Heart left ventricle (tissue), 16 donors: ENCODE measurements around the gene C14orf180. TPM values are rescaled to one million over a fixed set of nuclear protein-coding genes. Genes with fewer than 3 reads are reported as not detected.

Source experiments
- ATAC-seq, 4 donors: fragments of 200-7000 bp; cut with Tn5 transposase; one replicate each; pipeline ENCODE4 v1.9.1; 2020 to 2022; ENCODE audit warnings: moderate library complexity in 4 of 4, mild to moderate bottlenecking in 3 of 4, moderate number of reproducible peaks in 1 of 4
- DNase-seq, 5 donors: peaks; one replicate each; pipeline ENCODE4 v3.0.0-alpha.2; 2020
- H3K27ac ChIP-seq, 12 donors: fragments of 200-600 bp; sonication (generic) in 4 of 12; one replicate each; pipeline versions ENCODE4 v1.5.0 to v1.8.0; 2016 to 2022; ENCODE audit warnings: mild to moderate bottlenecking in 2 of 12
- H3K27me3 ChIP-seq, 9 donors: fragments of 200-600 bp; sonication (generic) in 2 of 9; one replicate each; pipeline versions ENCODE4 v1.5.1 to v1.8.0; 2016 to 2022; ENCODE audit warnings: mild to moderate bottlenecking in 3 of 9
- H3K36me3 ChIP-seq, 9 donors: fragments of 200-600 bp; sonication (generic) in 2 of 9; one replicate each; pipeline versions ENCODE4 v1.5.0 to v1.8.0; 2018 to 2022; ENCODE audit warnings: mild to moderate bottlenecking in 2 of 9
- H3K4me1 ChIP-seq, 12 donors: fragments of 200-600 bp; sonication (generic) in 4 of 12; one replicate each; pipeline versions ENCODE4 v1.5.0 to v1.8.0; 2016 to 2022; ENCODE audit warnings: mild to moderate bottlenecking in 3 of 12
- H3K4me3 ChIP-seq, 12 donors: fragments of 200-600 bp; sonication (generic) in 4 of 12; one replicate each; pipeline versions ENCODE4 v1.5.0 to v1.8.0; 2017 to 2022; ENCODE audit warnings: mild to moderate bottlenecking in 9 of 12, moderate library complexity in 4 of 12
- H3K9me3 ChIP-seq, 12 donors: fragments of 200-600 bp; sonication (generic) in 4 of 12; one replicate each; pipeline versions ENCODE4 v1.5.0 to v1.8.0; 2016 to 2022; ENCODE audit warnings: mild to moderate bottlenecking in 1 of 12
- POLR2A ChIP-seq, 2 donors: fragments of 450-650 bp; IDR thresholded peaks; one replicate each; pipeline ENCODE4 v1.6.1; 2017; ENCODE audit warnings: antibody characterized with exemption in 2 of 2, mild to moderate bottlenecking in 2 of 2, moderate library complexity in 2 of 2
- WGBS, 4 donors: extraction: QIAGEN DNeasy Blood & Tissue Kit in 2 of 4; methylation state at CpG; one replicate each; pipeline versions ENCODE4 v1.1.5 to v1.1.7; 2013 to 2018; 5-methylcytosine and 5-hydroxymethylcytosine counted together
- intact Hi-C, 10 donors: fragments of 100-400 bp; cut with DNase I; formaldehyde crosslinking; loops; one replicate each; pipeline versions ENCODE4 v1.11.1 to v1.14.2; 2022
- long read RNA-seq, 3 donors: library from polyadenylated mRNA; unstranded; transcript quantifications; one replicate each; pipeline ENCODE4 v2.0.0, GENCODE V29; 2020 to 2021
- polyA plus RNA-seq, 2 donors: library from polyadenylated mRNA; stranded (reverse); fragments of 200-250 nt; gene quantifications; one replicate each; pipeline ENCODE4 v1.2.3, GENCODE V29; 2013
- total RNA-seq, 9 donors: library from RNA; depleted of rRNA in 2 of 9; stranded (reverse); fragments of >200 nt in 2 of 9; fragmentation: NEBNext Ultra II Directional in 3 of 9; extraction: Animal tissue kit (Norgen Biotek cat#: 25700) in 3 of 9; gene quantifications; one replicate each; pipeline versions ENCODE4 v1.1.0 to v1.2.4, GENCODE V29; 2016 to 2023
- TF ChIP-seq, protein P1 (sequence below), 12 donors: fragments of 200-600 bp; sonication (generic) in 4 of 12; IDR thresholded peaks; one replicate each; pipeline versions ENCODE4 v1.5.0 to v1.8.0; 2018 to 2022; ENCODE audit warnings: antibody characterized with exemption in 12 of 12, mild to moderate bottlenecking in 5 of 12
- donor health status: ischemic (EF 13 %, LVEDD 7.1; RV severe dilation, severe dysfunction).
- donor health status: healthy with polysubstance abuse.
- donor health status: DM: no; HTN: yes; CAD: no.
- donor health status: DM: no; HTN: no; CAD: no.
- donor health status: ischemic (EF 25% LVEDD 6.9; RV normal size, moderate dysfunction).
- donor health status: ischemic (EF 25% LVEDD 5.7; RV mildly dilated, moderate dysfunction).
- donor health status: healthy.
- donor health status: DM: yes; HTN: yes; CAD: no.
- donor health status: ischemic (EF 35%, LVEDD 5.7; RV mildly dilated, moderate dysfunction).
- donor health status: nonischemic (EF 11% LVEDD 7.7; RV severe dilation, severe dysfunction).
- donor health status: DM: yes; HTN: yes; CAD: no.
- donor health status: PGD.
- donor health status: ischemic (EF 29% LVEDD 5.4; RV normal size, mild dysfunction).
- donor health status: nonischemic (EF 23%, LVEDD 6.1; RV moderate dilation, normal function).

C14orf180 gene
- total RNA-seq (100 to 1,000 TPM in 2 of 9 donors, 10 to 100 TPM in 7; 25.5 to 170 (median 75.3) TPM), polyA plus RNA-seq (100 to 1,000 TPM in 1 of 2 donors, 10 to 100 TPM in 1; 11.1 to 121 TPM)
- long read RNA-seq, donor 1, transcript C14orf180-201 (5 exons, 1,455 nt), result minor isoform, 12 of 116 reads
- long read RNA-seq, donor 1, transcript C14orf180-203 (5 exons, 2,551 nt), result major isoform, 34 of 116 reads
- long read RNA-seq, donor 1, partial matches to known transcripts, result 23 of 116 reads
- long read RNA-seq, donor 1, other reads (novel, unspliced or antisense), result 47 of 116 reads
- long read RNA-seq, donor 2, transcript C14orf180-203 (5 exons, 2,551 nt), result major isoform, 521 of 1,022 reads
- long read RNA-seq, donor 2, transcript C14orf180-202 (5 exons, 2,009 nt), result minor isoform, 43 of 1,022 reads
- long read RNA-seq, donor 2, transcript C14orf180-201 (5 exons, 1,455 nt), result minor isoform, 75 of 1,022 reads
- long read RNA-seq, donor 2, partial matches to known transcripts, result 243 of 1,022 reads
- long read RNA-seq, donor 2, other reads (novel, unspliced or antisense), result 140 of 1,022 reads
- long read RNA-seq, donor 3, transcript C14orf180-203 (5 exons, 2,551 nt), result major isoform, 8 of 30 reads
- long read RNA-seq, donor 3, partial matches to known transcripts, result 8 of 30 reads
- long read RNA-seq, donor 3, other reads (novel, unspliced or antisense), result 10 of 30 reads

DNA sequence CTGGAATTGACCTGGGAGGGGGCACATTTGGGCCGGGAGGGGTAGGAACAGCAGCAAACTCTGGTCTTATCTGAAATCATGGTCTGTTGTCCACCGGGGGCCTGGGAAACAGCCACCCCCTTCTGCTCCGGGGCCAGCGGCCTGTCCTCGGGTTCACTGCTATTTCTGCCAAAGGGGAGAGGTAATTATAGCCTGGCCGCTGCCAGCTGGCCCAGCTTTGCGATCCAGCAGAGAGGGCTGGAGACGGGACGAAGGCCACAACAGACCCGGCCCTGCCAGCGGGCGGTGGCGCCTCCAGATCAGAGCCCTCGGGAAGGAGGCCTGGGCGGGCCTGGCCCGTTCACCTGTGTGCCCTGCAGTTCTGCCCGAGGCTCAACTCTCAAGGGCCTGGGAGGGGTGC, at the start of gene C14orf180:
TSS of gene C14orf180 (plus strand) at position 258 of the 400 bp plus-strand sequence. CDS start 6,667 bp downstream, outside the sequence.
- no peaks in the 10 kb centered on the region for H3K9me3 ChIP-seq
- H3K4me3 ChIP-seq, result peak within 1 kb of the TSS; percentile 38 to 62 (median 56)
- intact Hi-C loops, result no loop called here
- H3K4me1 ChIP-seq, result peaks cover 0 to 61% (median 21%) of the 10 kb centered on the region in 12 donors
- peak; percentile 70 to 88 (median 79) for DNase-seq
- H3K27ac ChIP-seq, result peak within 1 kb of the TSS; percentile 81 to 98 (median 91)
- TF ChIP-seq POLR2A (IDR thresholded peaks at IDR 0.05), result peak in 1 of 2 donors; percentile 83
- TF ChIP-seq, protein P1, sequence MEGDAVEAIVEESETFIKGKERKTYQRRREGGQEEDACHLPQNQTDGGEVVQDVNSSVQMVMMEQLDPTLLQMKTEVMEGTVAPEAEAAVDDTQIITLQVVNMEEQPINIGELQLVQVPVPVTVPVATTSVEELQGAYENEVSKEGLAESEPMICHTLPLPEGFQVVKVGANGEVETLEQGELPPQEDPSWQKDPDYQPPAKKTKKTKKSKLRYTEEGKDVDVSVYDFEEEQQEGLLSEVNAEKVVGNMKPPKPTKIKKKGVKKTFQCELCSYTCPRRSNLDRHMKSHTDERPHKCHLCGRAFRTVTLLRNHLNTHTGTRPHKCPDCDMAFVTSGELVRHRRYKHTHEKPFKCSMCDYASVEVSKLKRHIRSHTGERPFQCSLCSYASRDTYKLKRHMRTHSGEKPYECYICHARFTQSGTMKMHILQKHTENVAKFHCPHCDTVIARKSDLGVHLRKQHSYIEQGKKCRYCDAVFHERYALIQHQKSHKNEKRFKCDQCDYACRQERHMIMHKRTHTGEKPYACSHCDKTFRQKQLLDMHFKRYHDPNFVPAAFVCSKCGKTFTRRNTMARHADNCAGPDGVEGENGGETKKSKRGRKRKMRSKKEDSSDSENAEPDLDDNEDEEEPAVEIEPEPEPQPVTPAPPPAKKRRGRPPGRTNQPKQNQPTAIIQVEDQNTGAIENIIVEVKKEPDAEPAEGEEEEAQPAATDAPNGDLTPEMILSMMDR (IDR thresholded peaks at IDR 0.05), result no peak
- H3K27me3 ChIP-seq, result peaks cover 0 to 28% (median 0%) of the 10 kb centered on the region in 9 donors
- WGBS, 4 donors, result 25 to 45% (median 39%) methylated on average over 17 of the region's 17 CpGs
- H3K36me3 ChIP-seq, result no peaks in the 10 kb centered on the region
- peak; percentile 25 to 53 (median 33) for ATAC-seq

DNA sequence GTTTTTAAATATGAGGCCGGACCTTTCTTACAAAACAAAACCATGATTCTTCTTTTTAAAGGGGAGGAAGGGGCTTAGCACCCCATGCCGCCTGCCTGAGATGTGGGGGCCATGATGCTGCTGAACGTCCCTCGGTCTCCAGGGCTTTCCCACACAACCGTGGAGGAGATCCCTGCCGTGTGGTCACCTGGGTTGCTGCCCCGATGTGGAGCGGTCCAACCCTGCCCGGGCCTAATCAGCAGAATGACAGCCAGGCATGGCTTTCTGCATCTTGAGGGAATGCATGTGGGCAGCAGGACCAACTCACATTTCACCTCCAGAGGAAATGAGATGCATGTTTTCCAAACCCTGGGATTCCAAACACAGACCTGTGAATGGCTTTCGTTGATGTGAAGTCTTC, 48.9 kb upstream of the C14orf180 start:
- no peaks in the 10 kb centered on the region for H3K27me3 ChIP-seq
- WGBS, 4 donors, result 62 to 80% (median 64%) methylated on average over 10 of the region's 10 CpGs

DNA sequence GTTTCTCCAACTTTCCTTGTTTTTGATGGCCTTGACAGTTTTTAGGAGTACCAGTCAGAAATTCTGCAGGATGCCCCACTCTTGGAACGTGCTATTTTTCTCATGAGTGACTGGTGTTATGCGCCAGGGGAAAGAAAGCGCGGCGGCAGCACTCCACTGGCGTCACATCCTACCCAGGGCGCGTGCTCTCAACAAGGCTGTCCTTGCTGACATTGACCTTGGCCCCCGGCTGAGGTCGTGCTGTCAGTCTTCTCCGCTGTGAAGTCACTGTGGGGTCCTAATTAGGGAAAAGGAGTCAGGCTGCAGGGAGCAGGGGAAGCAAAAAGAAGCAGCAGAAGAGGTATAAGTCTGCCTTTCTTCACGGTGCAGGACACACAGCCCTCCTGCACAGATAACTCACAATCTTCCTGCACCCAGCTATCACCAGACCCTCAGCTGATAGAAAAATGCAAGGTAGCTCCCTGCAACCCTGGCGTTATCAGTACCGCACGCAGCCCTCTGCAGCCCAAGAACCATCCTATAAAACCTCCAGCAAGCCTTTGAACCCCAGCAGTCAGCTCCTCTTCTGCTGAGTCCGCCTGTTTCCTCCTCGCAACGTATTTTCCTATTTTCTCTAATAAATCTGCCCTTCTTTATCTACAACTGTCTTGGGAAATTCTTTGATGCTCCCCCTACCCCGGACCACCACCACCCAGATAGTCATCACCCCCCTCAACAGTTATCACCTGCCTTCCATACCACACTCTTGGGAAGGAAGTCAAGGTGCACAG, 48.0 kb upstream of the C14orf180 start:
- Histone ChIP-seq H3K27ac (peak overlapping the region in 1 of 12 donors; percentile 39), H3K4me3 (no peak overlapping the region), H3K36me3 (no peaks in the 10 kb centered on the region), H3K9me3 (peaks cover 0 to 9% (median 0%) of the 10 kb centered on the region in 12 donors), H3K27me3 (no peaks in the 10 kb centered on the region), H3K4me1 (peaks cover 0 to 14% (median 0%) of the 10 kb centered on the region in 12 donors)
- intact Hi-C loops, result no loop called here
- DNase-seq (peak in 1 of 5 donors; percentile 14), ATAC-seq (peak in 3 of 4 donors; percentile 72 to 80 (median 79))
- no peak for TF ChIP-seq POLR2A (IDR thresholded peaks at IDR 0.05)
- 46 to 51% (median 48%) methylated on average over 18 to 19 of the region's 19 CpGs for WGBS, 4 donors

More for the DNA sequence above, 48.9 kb upstream of the C14orf180 start:
- Histone ChIP-seq H3K4me3 (no peak overlapping the region), H3K36me3 (no peaks in the 10 kb centered on the region), H3K9me3 (peaks cover 0 to 9% (median 0%) of the 10 kb centered on the region in 12 donors), H3K27ac (no peak overlapping the region), H3K4me1 (peaks cover 0 to 14% (median 0%) of the 10 kb centered on the region in 12 donors)
- DNase-seq (peak in 1 of 5 donors; percentile 4), ATAC-seq (no peak)
- TF ChIP-seq, protein P1 (IDR thresholded peaks at IDR 0.05), result no peak
- no peak for TF ChIP-seq POLR2A (IDR thresholded peaks at IDR 0.05)
- intact Hi-C loops, result no loop called here

DNA sequence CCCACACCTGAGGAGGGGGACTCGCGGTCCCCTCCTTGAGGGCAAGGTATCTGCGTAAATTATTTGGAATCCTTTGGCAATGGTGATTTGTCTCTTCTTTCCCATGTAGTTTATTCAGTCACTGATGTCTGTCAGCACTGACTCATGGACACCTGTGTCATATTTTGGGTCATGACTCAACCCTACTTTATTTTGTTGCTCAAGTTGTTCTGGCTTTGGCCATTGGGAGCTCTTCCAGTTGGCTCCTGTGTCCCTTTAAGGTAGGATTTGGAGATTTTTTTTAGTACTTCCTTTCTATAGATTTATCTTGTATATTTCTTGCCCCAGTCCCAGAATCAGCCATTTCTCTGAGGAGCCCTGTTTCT, 47.4 kb upstream of the C14orf180 start:
- DNase-seq, result peak in 1 of 5 donors; percentile 14
- Histone ChIP-seq H3K27ac (peak overlapping the region in 1 of 12 donors; percentile 16), H3K27me3 (no peaks in the 10 kb centered on the region), H3K9me3 (peaks cover 0 to 9% (median 0%) of the 10 kb centered on the region in 12 donors), H3K36me3 (no peaks in the 10 kb centered on the region), H3K4me1 (peaks cover 0 to 17% (median 0%) of the 10 kb centered on the region in 12 donors), H3K4me3 (no peak overlapping the region)
- ATAC-seq, result peak in 3 of 4 donors; percentile 82 to 88 (median 87)
- intact Hi-C loops, result no loop called here
- no peak for TF ChIP-seq POLR2A (IDR thresholded peaks at IDR 0.05)
- TF ChIP-seq, protein P1 (IDR thresholded peaks at IDR 0.05), result no peak
- 64 to 88% (median 80%) methylated on average over 3 of the region's 3 CpGs for WGBS, 4 donors
